Astrocyte of the hippocampus (primary cell): Measurements from ENCODE around the gene ATAD2B.

Experiments used
- DNase-seq: peaks from one replicate; pipeline ENCODE4 v3.0.0; 2011; ENCODE audit warnings: low read depth, low spot score

The ATAD2B gene

GRCh38 chr2:23912054-23912453, 14.9 kb downstream of the ATAD2B start:
- no peak for DNase-seq

- DNase-seq = peak; percentile 69
Observed at GRCh38 chr2:23905155-23905554, 21.8 kb downstream of the ATAD2B start.

- peak; percentile 69 for DNase-seq
Observed at GRCh38 chr2:23904692-23905091, 22.2 kb downstream of the ATAD2B start.

DNA sequence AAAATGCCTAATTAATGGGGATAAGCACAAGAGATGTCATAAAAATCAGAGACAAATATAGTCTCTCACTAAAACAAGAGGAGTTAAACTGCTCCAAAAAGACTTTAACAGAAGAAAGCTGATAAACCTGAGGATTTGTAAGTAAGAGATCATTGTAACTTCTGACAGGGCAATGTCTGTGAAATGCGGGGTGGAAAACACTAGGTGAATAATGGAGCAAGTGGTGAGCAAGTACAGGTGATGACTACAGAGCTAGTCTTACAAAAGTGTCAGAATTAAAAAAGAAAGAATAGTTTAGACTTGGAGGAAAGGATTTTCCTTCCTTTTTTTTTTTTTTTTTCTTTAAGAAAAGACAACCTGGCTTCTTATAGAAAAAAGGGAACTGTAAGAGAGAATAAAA, 22.7 kb downstream of the ATAD2B start:
- DNase-seq = no peak

GRCh38 chr2:23903034-23903433, 23.9 kb downstream of the ATAD2B start:
- DNase-seq = no peak

- no peak for DNase-seq
Observed at GRCh38 chr2:23901966-23902846, 24.7 kb downstream of the ATAD2B start.

GRCh38 chr2:23900541-23901322, 26.2 kb downstream of the ATAD2B start:
- peak; percentile 65 for DNase-seq

DNA sequence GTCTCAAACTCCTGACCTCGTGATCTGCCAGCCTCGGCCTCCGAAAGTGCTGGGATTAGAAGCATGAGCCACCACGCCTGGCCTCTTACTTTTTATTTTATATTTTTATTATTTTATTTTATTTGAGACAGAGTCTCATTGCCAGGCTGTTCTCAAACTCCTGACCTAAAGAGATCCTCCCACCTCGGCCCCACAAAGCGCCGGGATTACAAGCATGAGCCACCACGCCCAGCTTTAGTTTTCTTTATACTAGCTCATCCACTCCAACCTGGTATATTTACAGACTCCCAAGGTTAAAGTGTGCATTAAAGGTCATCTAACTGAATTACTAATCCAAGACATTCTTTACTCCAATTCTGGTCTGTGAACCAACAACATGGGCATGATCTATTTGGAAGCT, 26.8 kb downstream of the ATAD2B start:
- no peak for DNase-seq

- no peak for DNase-seq
Observed at GRCh38 chr2:23871206-23871605, 55.7 kb downstream of the ATAD2B start.

DNA sequence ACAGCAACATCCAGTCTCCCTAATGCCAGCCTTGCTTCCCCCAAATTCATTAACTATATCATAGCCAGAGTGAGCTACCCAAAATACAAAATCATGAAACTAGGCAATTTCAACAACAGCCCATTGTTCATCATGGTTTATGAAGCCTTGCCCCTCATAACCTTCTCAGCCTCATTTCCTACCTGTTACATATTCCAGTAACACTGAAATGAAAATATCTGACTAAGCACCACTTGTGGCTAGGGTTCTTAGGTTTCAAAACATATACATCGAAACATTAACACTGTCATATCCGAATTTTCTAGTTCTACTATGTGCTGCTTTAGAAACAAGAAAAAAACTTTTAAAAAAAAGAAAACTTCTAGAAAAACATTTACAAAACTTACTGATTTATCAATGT, 59.5 kb downstream of the ATAD2B start:
- DNase-seq = no peak

- DNase-seq = no peak
Observed at GRCh38 chr2:23862716-23863426, 64.1 kb downstream of the ATAD2B start.

GRCh38 chr2:23861952-23862351, 65.0 kb downstream of the ATAD2B start:
- no peak for DNase-seq

- no peak for DNase-seq
Observed at GRCh38 chr2:23859983-23860382, 66.9 kb downstream of the ATAD2B start.

- no peak for DNase-seq
Observed at GRCh38 chr2:23859234-23859633, 67.7 kb downstream of the ATAD2B start.

GRCh38 chr2:23850564-23851256, 76.2 kb downstream of the ATAD2B start:
- no peak for DNase-seq

DNA sequence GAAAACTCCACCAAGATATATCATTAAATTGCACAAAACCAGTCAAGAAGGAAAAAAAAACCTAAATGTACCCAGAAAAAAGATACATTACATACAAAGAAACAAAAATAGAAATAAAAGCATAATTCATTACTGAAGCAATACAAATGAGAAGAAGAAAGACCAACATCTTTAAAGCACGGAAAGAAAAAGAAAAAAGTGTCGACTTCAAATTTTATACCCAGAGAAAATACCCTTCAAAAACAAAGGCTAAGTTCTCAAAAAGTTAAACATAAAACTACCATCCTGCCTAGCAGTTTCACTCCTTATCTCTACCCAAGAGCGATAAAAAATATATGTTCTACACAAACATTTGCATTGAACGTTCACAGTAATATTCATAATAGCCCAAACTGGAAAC, 82.0 kb downstream of the ATAD2B start:
- no peak for DNase-seq

DNA sequence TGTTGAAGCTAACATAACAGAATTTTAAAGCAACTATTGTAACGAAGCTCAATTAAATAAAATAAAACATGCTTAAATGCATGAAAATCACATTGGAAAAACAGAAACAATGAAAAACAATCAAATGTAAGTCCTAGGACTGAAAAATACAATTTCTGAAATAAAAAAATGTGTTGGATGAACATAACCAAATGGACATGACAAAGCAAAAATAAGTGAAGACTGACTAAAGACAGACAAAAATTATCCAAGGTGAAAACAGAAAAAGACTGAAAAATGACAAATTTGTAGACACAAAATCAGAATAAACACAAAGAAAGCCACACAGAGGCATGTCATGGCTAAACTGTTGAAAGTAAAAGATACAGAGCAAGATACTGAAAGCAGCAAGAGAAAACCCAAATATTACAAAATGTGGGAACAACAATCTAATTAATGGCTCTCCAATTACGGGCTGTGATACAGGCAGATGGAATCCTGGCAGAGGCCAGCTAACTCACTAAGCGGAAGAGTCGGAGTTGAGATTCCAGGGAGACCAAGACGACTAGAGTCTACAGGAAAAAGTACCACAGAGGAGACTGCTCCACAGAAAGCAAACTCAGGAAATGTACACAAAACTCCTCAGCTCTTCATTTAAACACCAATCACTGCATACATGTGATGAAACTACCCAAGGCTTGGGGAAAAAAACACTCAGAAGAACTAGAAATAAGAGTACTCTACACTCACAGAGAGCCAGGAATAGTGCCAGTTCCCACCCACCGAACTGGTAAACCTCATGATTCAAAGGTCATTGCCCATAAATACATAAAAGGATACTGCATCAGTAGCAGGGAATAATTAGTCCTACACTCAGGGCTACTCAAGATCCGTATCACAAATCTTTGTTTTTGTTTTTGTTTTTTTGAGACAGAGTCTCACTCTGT, 83.6 kb downstream of the ATAD2B start:
- peak; percentile 50 for DNase-seq

DNA sequence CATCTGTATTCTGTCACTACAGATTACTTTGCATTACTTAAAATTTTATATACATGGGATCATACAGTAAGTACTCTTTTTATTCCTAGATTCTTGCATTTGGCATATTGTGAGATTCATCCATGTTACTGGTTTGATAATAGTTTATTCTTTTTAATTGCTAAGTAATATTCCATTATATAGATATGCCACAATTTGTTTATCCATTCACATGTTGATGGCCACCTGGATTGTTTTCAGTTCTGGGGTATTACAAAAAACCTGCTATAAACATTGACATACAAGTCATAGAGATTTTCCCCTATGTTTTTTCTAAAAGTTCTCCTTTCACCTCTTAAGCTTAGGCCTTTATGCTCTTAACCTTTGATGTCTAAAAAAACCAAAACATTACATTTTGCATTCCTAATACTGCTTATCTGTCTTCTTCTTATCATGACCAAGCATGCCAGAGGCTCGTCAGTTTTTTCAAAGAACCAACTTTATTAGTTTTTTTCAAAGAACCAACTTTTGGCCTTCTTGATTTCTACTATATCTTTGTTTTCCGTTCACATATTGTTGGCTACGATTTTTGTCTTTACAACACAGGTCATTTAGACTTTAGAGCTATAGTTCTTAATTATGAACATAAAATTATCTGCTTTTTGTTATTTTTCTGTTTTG, 86.9 kb downstream of the ATAD2B start:
- DNase-seq = no peak

DNA sequence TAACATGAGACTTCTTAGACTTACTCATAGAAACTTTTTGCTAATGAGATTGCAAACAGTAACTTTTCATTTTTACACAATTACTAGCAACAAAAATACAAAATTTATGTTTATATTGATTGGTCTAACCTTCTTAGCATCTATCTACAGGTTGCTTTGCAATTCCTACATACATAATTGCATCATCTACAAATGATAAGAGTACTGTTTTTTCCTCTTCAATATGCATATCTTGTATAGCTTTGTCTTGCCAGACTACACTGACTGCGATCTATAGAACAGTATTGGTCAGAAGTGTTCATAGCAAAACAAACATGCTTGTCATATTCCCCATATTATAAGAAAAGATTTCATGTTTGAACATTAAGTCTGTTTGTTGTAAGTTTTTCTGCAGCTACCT, 87.9 kb downstream of the ATAD2B start:
- no peak for DNase-seq

- DNase-seq = no peak
Observed at GRCh38 chr2:23838581-23838980, 88.3 kb downstream of the ATAD2B start.
